ENCODE data around the gene KRTAP20-1.

KRTAP20-1 gene

GRCh38 chr21:30652891-30653290 lies 36.7 kb downstream of the KRTAP20-1 start:
- DNase-seq: no peak
